H1 (cell line): ENCODE measurements around the gene PDZRN4. TPM values are rescaled to one million over a fixed set of nuclear protein-coding genes. Genes with fewer than 3 reads are reported as not detected.

ENCODE experiments used
- CTCF ChIA-PET: fragments of 300-600 bp; sonication (Branson Sonifier 250); formaldehyde crosslinking; loops from one replicate; lab custom pipeline; 2021; ENCODE audit not compliant: partially characterized antibody; lab: Charles Lee
- POLR2A ChIA-PET: fragments of 300-600 bp; sonication (Branson Sonifier 250); formaldehyde crosslinking; loops from one replicate; lab custom pipeline; 2021; ENCODE audit warnings: inconsistent platforms; ENCODE audit not compliant: partially characterized antibody; lab: Charles Lee
- DNase-seq, 2 experiments: peaks; one replicate each; pipeline versions ENCODE4 v3.0.0 to v3.0.0-alpha.2; 2010 to 2022; ENCODE audit warnings: low spot score in 2 of 2, low read depth in 1 of 2, mixed read lengths in 1 of 2
- FAIRE-seq: peaks from 2 replicates; lab custom pipeline; 2011; peaks lifted over from hg19 to GRCh38; lab: Jason Lieb, UNC
- H2AFZ ChIP-seq: 2 replicates; pipeline ENCODE4 v1.8.1; 2012; ENCODE audit warnings: low read length, inconsistent platforms
- H2AK5ac ChIP-seq: 2 replicates; pipeline ENCODE4 v1.6.1; 2013; ENCODE audit warnings: low read depth, low read length
- H2BK120ac ChIP-seq: replicated peaks from 2 replicates; pipeline ENCODE3; 2013; ENCODE audit warnings: low read depth, low read length, inconsistent platforms
- H2BK12ac ChIP-seq: 2 replicates; pipeline ENCODE4 v1.6.1; 2013; ENCODE audit warnings: low read depth, low read length
- H2BK15ac ChIP-seq: 2 replicates; pipeline ENCODE4 v1.6.1; 2013; ENCODE audit warnings: low read length
- H2BK20ac ChIP-seq: 2 replicates; pipeline ENCODE4 v1.6.1; 2013; ENCODE audit warnings: low read length
- H2BK5ac ChIP-seq: 2 replicates; pipeline ENCODE4 v1.6.1; 2013; ENCODE audit warnings: low read depth, low read length
- H3K14ac ChIP-seq: 2 replicates; pipeline ENCODE4 v1.6.1; 2013; ENCODE audit warnings: inconsistent platforms; ENCODE audit not compliant: insufficient read length
- H3K18ac ChIP-seq: 2 replicates; pipeline ENCODE4 v1.6.1; 2013; ENCODE audit warnings: low read length; ENCODE audit errors: extremely low read depth
- H3K23ac ChIP-seq: 2 replicates; pipeline ENCODE4 v1.6.1; 2013; ENCODE audit warnings: inconsistent platforms; ENCODE audit not compliant: insufficient read length
- H3K23me2 ChIP-seq: 2 replicates; pipeline ENCODE4 v1.6.1; 2013; ENCODE audit warnings: low read depth, low read length
- H3K27ac ChIP-seq: 2 replicates; pipeline ENCODE4 v1.6.1; 2011; ENCODE audit warnings: low read depth, low read length, inconsistent platforms
- H3K27me3 ChIP-seq, 4 experiments: replicated peaks in 1 of 4; 1 replicate in 1 of 4; 2 replicates in 3 of 4; pipeline versions ENCODE4 v1.6.1 to v1.8.1; 2011 to 2013; ENCODE audit warnings: low read length in 3 of 4, mild to moderate bottlenecking in 3 of 4, inconsistent platforms in 2 of 4, mixed read lengths in 2 of 4, moderate library complexity in 1 of 4; ENCODE audit not compliant: control insufficient read depth in 3 of 4, insufficient read depth in 3 of 4; ENCODE audit errors: extremely low read depth in 1 of 4
- H3K36me3 ChIP-seq, 4 experiments: 2 replicates each; pipeline versions ENCODE4 v1.6.1 to v1.8.1; 2011 to 2013; ENCODE audit warnings: mild to moderate bottlenecking in 4 of 4, low read length in 3 of 4, moderate library complexity in 2 of 4, control low read depth in 1 of 4, inconsistent platforms in 1 of 4; ENCODE audit not compliant: insufficient read depth in 4 of 4, control insufficient read depth in 2 of 4
- H3K4ac ChIP-seq: replicated peaks from 2 replicates; pipeline ENCODE3; 2013; ENCODE audit warnings: low read length, low read depth, mixed read lengths, inconsistent platforms; ENCODE audit not compliant: insufficient read length
- H3K4me1 ChIP-seq, 4 experiments: replicated peaks in 1 of 4; 1 replicate in 1 of 4; 2 replicates in 3 of 4; pipeline versions ENCODE4 v1.6.1 to v1.8.1; 2011 to 2013; ENCODE audit warnings: low read length in 3 of 4, inconsistent platforms in 2 of 4, mixed read lengths in 1 of 4; ENCODE audit not compliant: insufficient read depth in 4 of 4, control insufficient read depth in 3 of 4
- H3K4me2 ChIP-seq, 2 experiments: 2 replicates each; pipeline versions ENCODE4 v1.6.1 to v1.8.1; 2011 to 2013; ENCODE audit warnings: low read depth in 2 of 2, low read length in 2 of 2, control low read depth in 1 of 2, inconsistent platforms in 1 of 2, mild to moderate bottlenecking in 1 of 2; ENCODE audit not compliant: insufficient read depth in 1 of 2
- H3K4me3 ChIP-seq, 4 experiments: fragments of 200-600, 300-600 bp in 1 of 4; sonication (generic), shearing (Covaris generic), sonication (Bioruptor Twin) in 1 of 4; 2 replicates each; pipeline versions ENCODE4 v1.5.1 to v1.8.1; 2011 to 2016; ENCODE audit warnings: low read length in 4 of 4, low read depth in 3 of 4, control low read depth in 2 of 4, inconsistent platforms in 2 of 4, mild to moderate bottlenecking in 2 of 4, mixed read lengths in 1 of 4, moderate library complexity in 1 of 4; ENCODE audit not compliant: insufficient read depth in 2 of 4; ENCODE audit errors: extremely low read depth in 1 of 4
- H3K56ac ChIP-seq: replicated peaks from 2 replicates; pipeline ENCODE3; 2013; ENCODE audit warnings: low read depth, mild to moderate bottlenecking, mixed read lengths, low read length, inconsistent platforms; ENCODE audit not compliant: insufficient read length
- H3K79me1 ChIP-seq: 2 replicates; pipeline ENCODE4 v1.6.1; 2013; ENCODE audit warnings: low read depth, low read length, control low read depth
- H3K79me2 ChIP-seq, 2 experiments: 2 replicates each; pipeline versions ENCODE4 v1.6.1 to v1.8.1; 2012 to 2013; ENCODE audit warnings: low read length in 2 of 2, mild to moderate bottlenecking in 2 of 2, inconsistent platforms in 1 of 2; ENCODE audit not compliant: insufficient read depth in 2 of 2, control insufficient read depth in 1 of 2
- H3K9ac ChIP-seq, 4 experiments: replicated peaks in 1 of 4; 1 replicate in 1 of 4; 2 replicates in 3 of 4; pipeline versions ENCODE4 v1.6.1 to v1.8.1; 2011 to 2013; ENCODE audit warnings: low read depth in 3 of 4, low read length in 3 of 4, control low read depth in 2 of 4, mild to moderate bottlenecking in 2 of 4, moderate library complexity in 2 of 4, inconsistent platforms in 1 of 4; ENCODE audit errors: extremely low read depth in 1 of 4
- H3K9me3 ChIP-seq, 2 experiments: 2 replicates each; pipeline versions ENCODE4 v1.6.1 to v1.8.1; 2012 to 2013; ENCODE audit warnings: mild to moderate bottlenecking in 2 of 2, moderate library complexity in 2 of 2, control low read depth in 1 of 2, inconsistent platforms in 1 of 2, low read depth in 1 of 2, low read length in 1 of 2, mixed read lengths in 1 of 2; ENCODE audit not compliant: insufficient read depth in 2 of 2
- H4K20me1 ChIP-seq, 2 experiments: replicated peaks in 1 of 2; 2 replicates each; pipeline versions ENCODE3 to v1.8.1; 2011 to 2013; ENCODE audit warnings: inconsistent platforms in 2 of 2, low read length in 2 of 2, mild to moderate bottlenecking in 1 of 2; ENCODE audit not compliant: insufficient read depth in 2 of 2, control insufficient read depth in 1 of 2
- H4K5ac ChIP-seq: 2 replicates; pipeline ENCODE4 v1.6.1; 2013; ENCODE audit warnings: low read length, low read depth, mixed read lengths, inconsistent platforms; ENCODE audit not compliant: insufficient read length
- H4K8ac ChIP-seq: 2 replicates; pipeline ENCODE4 v1.8.0; 2013; ENCODE audit warnings: mild to moderate bottlenecking, moderate library complexity, low read length, inconsistent platforms; ENCODE audit not compliant: insufficient read depth; ENCODE audit errors: extremely low read depth
- H4K91ac ChIP-seq: replicated peaks from 2 replicates; pipeline ENCODE3; 2013; ENCODE audit warnings: low read length, mixed read lengths, inconsistent platforms; ENCODE audit not compliant: insufficient read length
- ASH2L ChIP-seq: fragments of 200-600, 300-600 bp; sonication (generic); IDR thresholded peaks from one replicate; pipeline ENCODE4 v1.7.1; 2017; ENCODE audit warnings: low read length
- CEBPB ChIP-seq: IDR thresholded peaks from 2 replicates; pipeline ENCODE4 v1.6.1; 2012; ENCODE audit warnings: low read depth, low read length
- FOSL1 ChIP-seq: IDR thresholded peaks from 2 replicates; pipeline ENCODE4 v1.6.1; 2011; ENCODE audit warnings: mild to moderate bottlenecking, low read depth, low read length, moderate library complexity; ENCODE audit not compliant: insufficient read depth
- GABPA ChIP-seq: IDR thresholded peaks from 2 replicates; pipeline ENCODE4 v1.6.1; 2011; ENCODE audit warnings: mild to moderate bottlenecking, low read length, moderate library complexity, borderline replicate concordance; ENCODE audit not compliant: insufficient read depth
- GTF2F1 ChIP-seq: IDR thresholded peaks from 2 replicates; pipeline ENCODE4 v1.6.1; 2012; ENCODE audit warnings: low read depth, low read length, improper control_type of control experiment, borderline replicate concordance
- JUND ChIP-seq: IDR thresholded peaks from 2 replicates; pipeline ENCODE4 v1.6.1; 2011; ENCODE audit warnings: mild to moderate bottlenecking, improper control_type of control experiment, low read length
- MAFK ChIP-seq: IDR thresholded peaks from 2 replicates; pipeline ENCODE4 v1.6.1; 2012; ENCODE audit warnings: low read depth, mild to moderate bottlenecking, improper control_type of control experiment, low read length
- RAD21 ChIP-seq, 2 experiments: IDR thresholded peaks in 1 of 2; conservative IDR thresholded peaks in 1 of 2; 2 replicates each; pipeline ENCODE4 v1.6.1; 2011; ENCODE audit warnings: low read depth in 2 of 2, low read length in 2 of 2, improper control_type of control experiment in 1 of 2, inconsistent platforms in 1 of 2, mild to moderate bottlenecking in 1 of 2, moderate library complexity in 1 of 2
- RBBP5 ChIP-seq: IDR thresholded peaks from 2 replicates; pipeline ENCODE4 v1.7.1; 2012; ENCODE audit warnings: low read depth, mild to moderate bottlenecking, inconsistent platforms, low read length, moderate library complexity, borderline replicate concordance
- SAP30 ChIP-seq: fragments of 300-600 bp; sonication (generic); IDR thresholded peaks from 2 replicates; pipeline ENCODE4 v1.7.1; 2012; ENCODE audit warnings: low read length, moderate library complexity, mild to moderate bottlenecking, inconsistent platforms; ENCODE audit not compliant: insufficient read depth, insufficient replicate concordance
- SIN3A ChIP-seq, 2 experiments: IDR thresholded peaks in 1 of 2; conservative IDR thresholded peaks in 1 of 2; 2 replicates each; pipeline ENCODE4 v1.6.1; 2011 to 2012; ENCODE audit warnings: low read length in 2 of 2, improper control_type of control experiment in 1 of 2, low read depth in 1 of 2, mild to moderate bottlenecking in 1 of 2
- TAF7 ChIP-seq: optimal IDR thresholded peaks from 2 replicates; pipeline ENCODE3; 2011; ENCODE audit warnings: low read depth, mild to moderate bottlenecking, inconsistent platforms, low read length, moderate library complexity, borderline replicate concordance
- TEAD4 ChIP-seq: IDR thresholded peaks from 2 replicates; pipeline ENCODE4 v1.6.1; 2012; ENCODE audit warnings: low read depth, low read length, inconsistent platforms, mixed read lengths
- WGBS, 2 experiments: shearing (Covaris generic) in 1 of 2; methylation state at CpG; one replicate each; pipeline versions ENCODE4 v1.1.6 to v1.1.7; 2013 to 2015; ENCODE audit warnings: low lambda C conversion rate in 2 of 2, mixed read lengths in 2 of 2, inconsistent platforms in 1 of 2, low coverage in 1 of 2, missing lambda C conversion rate in 1 of 2; ENCODE audit not compliant: insufficient replicate concordance in 2 of 2, insufficient coverage in 1 of 2, insufficient read length in 1 of 2; ENCODE audit errors: extremely low coverage in 1 of 2, missing lambda C conversion rate in 1 of 2; 5-methylcytosine and 5-hydroxymethylcytosine counted together
- polyA plus RNA-seq, 7 experiments: library from polyadenylated mRNA; depleted of rRNA in 3 of 7; stranded (reverse) in 5 of 7; unstranded in 2 of 7; fragments of >200 nt in 5 of 7; fragments of 200-250 nt in 2 of 7; gene quantifications; 1 replicate in 5 of 7; 2 replicates in 1 of 7; 4 replicates in 1 of 7; pipeline versions ENCODE4 v1.2.1 to v1.2.3, GENCODE V29; 2011 to 2013; ENCODE audit warnings: missing spikeins in 2 of 7, mixed read lengths in 2 of 7
- total RNA-seq: library from RNA; stranded (reverse); fragmentation: NEBNext Ultra II Directional; extraction: Animal tissue kit (Norgen Biotek cat#: 25700); gene quantifications from 2 replicates; pipeline ENCODE4 v1.2.1, GENCODE V29; 2021

Gene PDZRN4
- total and polyA plus RNA-seq, 2 of the 8 experiments (the other 6 are each of a cell fraction or from before 2014, with no cell fraction given) = not detected

DNA sequence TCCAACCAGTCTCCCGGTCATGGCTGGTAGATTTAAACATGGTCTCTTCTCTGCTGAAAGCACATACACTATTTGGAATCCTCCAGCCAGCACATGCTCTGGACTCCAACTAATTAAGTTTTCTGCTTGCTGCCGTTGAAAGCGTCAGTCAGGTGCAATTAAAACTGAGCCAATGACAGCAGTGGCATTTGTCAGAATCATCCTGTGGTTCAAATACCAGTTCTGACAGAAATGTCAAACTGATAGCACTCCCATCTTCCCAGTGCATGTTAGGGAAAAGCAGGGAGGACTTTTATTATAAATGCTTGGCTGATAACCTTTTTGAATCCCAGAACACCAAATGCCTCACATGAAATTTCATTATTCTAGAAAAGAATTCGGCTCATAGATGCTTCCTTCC, 401.8 kb downstream of the PDZRN4 start:
- H2AK5ac ChIP-seq = no peak overlapping the region
- H3K4me3 ChIP-seq = no peak overlapping the region
- no peak overlapping the region for H3K23ac ChIP-seq
- POLR2A ChIA-PET = no interaction called here
- no peak overlapping the region for H2BK20ac ChIP-seq
- no peaks in the 10 kb centered on the region; the same call in 1 of the 2 replicates for H3K23me2 ChIP-seq
- no peaks in the 10 kb centered on the region for H3K36me3 ChIP-seq
- H2BK120ac ChIP-seq = no peak overlapping the region
- H4K8ac ChIP-seq = no peak overlapping the region
- no peaks in the 10 kb centered on the region for H3K79me1 ChIP-seq
- FAIRE-seq = no peak
- no peaks in the 10 kb centered on the region for H3K79me2 ChIP-seq
- no peak overlapping the region for H3K56ac ChIP-seq
- H3K4ac ChIP-seq = no peak overlapping the region
- no peaks in the 10 kb centered on the region for H4K20me1 ChIP-seq
- no peak overlapping the region for H4K5ac ChIP-seq
- H3K9me3 ChIP-seq = no peaks in the 10 kb centered on the region
- no peak overlapping the region for H3K27ac ChIP-seq
- H2BK12ac ChIP-seq = no peak overlapping the region
- H3K4me1 ChIP-seq = peaks cover 0 to 3% (median 0%) of the 10 kb centered on the region in 4 experiments; a peak in 1 of 7 replicates
- H3K18ac ChIP-seq = no peak overlapping the region
- H2BK5ac ChIP-seq = no peak overlapping the region
- H3K27me3 ChIP-seq = peaks cover 0 to 1% (median 0%) of the 10 kb centered on the region in 4 experiments; a peak in 1 of 7 replicates
- H4K91ac ChIP-seq = no peak overlapping the region
- CTCF ChIA-PET = no interaction called here
- 92% methylated on average over 4 of the region's 4 CpGs; no CpG with 5 or more reads in 1 of the 2 experiments for WGBS, 2 experiments
- no peak overlapping the region for H3K14ac ChIP-seq
- H3K4me2 ChIP-seq = no peak overlapping the region
- no peak overlapping the region for H2AFZ ChIP-seq
- H3K9ac ChIP-seq = no peak overlapping the region
- DNase-seq = no peak
- no peak overlapping the region for H2BK15ac ChIP-seq
- no peak for TF ChIP-seq RAD21 (IDR thresholded peaks at IDR 0.05 in 1 of 2, conservative IDR thresholded peaks at IDR 0.05 in 1 of 2; ENCODE audit: low read depth in 2 of 2, low read length in 2 of 2)
- TF ChIP-seq FOSL1 = no peak
- no peak for TF ChIP-seq GTF2F1
- TF ChIP-seq RBBP5 = no peak
- TF ChIP-seq TAF7 = no peak
- TF ChIP-seq SAP30 = no peak
- no peak for TF ChIP-seq CEBPB
- no peak for TF ChIP-seq SIN3A (conservative IDR thresholded peaks at IDR 0.05 in 1 of 2, IDR thresholded peaks at IDR 0.05 in 1 of 2; ENCODE audit: low read depth in 1 of 2, low read length in 2 of 2)
- no peak for TF ChIP-seq MAFK
- TF ChIP-seq ASH2L = no peak
- TF ChIP-seq JUND = no peak
- no peak for TF ChIP-seq GABPA
- TF ChIP-seq TEAD4 = no peak
